HG03571 (cell line): ENCODE results near the gene APOL4.
"Not testable (repeated sequence)": the region's sequence is repeated elsewhere in the genome, so short reads cannot be mapped to it uniquely, and the experiment has no call there.

ENCODE experiments used
- ATAC-seq: cut with Tn5 transposase; IDR thresholded peaks from one replicate; pipeline ENCODE4 v1.9.1; 2021; ENCODE audit not compliant: unreplicated experiment

APOL4 gene

GRCh38 chr22:36187862-36188261 is 13.7 kb downstream of the APOL4 start:
- ATAC-seq = not testable (repeated sequence)

DNA sequence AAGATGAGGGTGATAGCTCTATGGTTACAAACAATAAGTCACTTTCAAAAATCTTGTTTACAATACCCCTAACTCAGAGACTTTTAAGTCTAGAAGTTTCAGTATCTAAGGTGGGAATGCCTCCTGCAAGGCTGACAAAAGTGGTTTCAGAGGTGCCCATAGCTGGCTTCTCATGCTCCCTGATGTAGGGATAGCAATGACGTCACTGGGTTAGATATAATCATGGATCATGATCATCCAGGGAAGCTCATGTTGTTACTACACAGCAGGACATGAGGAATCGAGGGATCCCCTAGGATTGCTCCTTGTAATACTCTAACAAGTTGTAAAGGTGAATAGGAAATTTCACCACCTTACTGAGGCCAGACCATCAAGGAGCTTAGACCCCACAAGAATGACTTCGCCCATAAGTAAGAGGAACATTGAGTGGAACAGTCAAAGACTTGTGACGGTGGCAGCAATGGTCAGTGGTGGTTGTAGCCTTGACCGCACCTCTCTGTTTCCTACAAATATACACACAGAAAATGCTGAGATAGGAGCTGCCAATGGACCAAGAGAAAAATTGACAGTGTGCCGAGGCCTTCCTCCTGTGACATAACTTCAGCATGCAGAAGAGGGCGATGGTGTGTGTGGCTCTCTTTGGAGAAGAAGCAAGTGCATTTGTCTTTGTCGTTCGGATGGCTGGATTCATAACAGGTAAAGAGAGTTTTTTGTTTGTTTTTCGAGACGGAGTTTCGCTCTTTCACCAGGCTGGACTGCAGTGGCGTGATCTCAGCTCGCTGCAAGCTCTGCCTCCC is 15.6 kb downstream of the APOL4 start:
- no peak for ATAC-seq

DNA sequence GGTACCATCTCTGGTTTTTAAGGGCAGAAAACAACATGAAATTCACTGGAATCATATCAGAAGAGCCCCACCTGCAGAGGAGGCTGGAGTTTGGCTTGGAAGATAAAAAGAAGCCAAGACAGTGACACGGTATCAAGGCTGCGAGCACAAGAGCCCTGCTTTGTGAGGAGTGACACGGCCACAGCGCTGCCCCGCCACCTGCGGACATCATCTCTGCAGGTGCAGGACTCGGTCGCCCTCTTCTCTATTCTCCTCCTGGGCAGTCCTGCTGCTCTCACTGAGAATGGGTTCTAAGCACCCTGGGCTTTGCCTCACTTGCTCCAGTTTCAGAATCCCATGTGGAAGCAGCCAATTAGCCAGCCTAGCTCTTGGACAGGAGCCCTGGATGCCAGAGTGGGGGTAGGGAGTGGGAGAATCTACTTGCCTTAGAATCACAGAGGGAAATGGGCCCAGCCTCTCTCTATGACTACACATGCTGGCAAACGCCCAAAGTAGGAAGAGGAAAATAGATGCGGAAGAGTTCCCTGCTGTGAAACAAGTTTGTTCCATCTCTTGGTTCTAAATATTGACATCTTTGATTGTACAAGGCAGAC is 17.1 kb downstream of the APOL4 start:
- no peak for ATAC-seq

DNA sequence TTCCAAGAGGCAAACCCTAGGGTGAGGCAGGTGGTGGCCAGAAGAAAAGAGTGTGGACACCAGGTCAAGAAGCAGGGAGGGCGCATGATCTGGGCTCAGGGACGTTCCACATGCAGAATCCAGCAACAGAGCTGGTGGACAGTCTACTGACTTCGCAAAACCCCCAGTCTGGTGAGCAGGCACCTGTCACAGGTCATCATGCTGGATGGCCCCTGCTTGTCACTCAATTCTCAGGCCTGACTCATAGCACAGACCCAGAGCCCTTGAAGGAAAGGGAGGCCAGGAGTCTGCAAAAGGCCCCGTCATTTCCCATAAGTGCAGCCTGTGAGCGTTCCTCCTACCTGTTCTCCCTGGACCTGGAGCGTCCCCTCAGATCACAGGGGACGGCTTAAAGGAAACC is 18.2 kb downstream of the APOL4 start:
- no peak for ATAC-seq

DNA sequence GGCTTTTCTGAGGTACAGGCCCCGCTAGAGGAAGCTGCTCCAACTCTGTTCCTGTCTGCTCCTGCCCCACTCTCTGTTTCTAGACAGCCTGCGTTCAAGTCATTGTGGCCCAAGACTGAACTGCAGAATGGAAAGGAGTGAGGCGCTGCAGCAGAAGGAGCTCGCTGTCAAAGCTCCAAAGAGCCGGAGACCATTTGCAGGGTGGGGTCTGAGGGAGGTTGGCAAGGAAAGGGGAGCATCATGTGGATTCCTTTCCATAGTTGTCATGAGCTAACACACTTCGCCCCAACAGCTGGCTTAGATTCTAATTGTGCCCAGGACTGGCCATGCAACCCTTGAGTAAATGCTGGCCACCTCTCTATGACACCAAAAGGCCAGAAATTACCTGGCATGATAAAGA is 18.8 kb downstream of the APOL4 start:
- ATAC-seq = no peak

- no peak for ATAC-seq
Observed at GRCh38 chr22:36182056-36182455, 19.6 kb downstream of the APOL4 start.

DNA sequence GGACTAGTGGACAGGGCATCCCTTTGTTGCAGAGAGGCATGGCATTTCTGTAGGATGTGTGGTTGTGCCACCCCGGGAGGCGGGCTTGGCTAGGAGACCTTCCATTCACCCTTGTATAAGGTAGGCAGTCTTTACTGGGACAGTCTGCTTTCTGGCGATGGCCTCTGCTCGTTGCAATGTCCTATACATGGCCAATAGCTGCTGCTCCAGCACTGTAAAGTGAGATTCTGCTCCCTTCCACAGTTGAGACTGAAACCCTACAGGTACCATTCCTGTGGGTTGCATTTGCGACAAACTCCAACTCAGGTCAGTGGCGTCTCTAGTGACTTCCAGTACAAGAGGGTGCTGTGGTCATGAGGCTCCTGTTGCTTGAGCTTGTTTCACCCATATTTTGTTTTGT is 20.7 kb downstream of the APOL4 start:
- no peak for ATAC-seq

- no peak for ATAC-seq
Observed at GRCh38 chr22:36180038-36180880, 21.4 kb downstream of the APOL4 start.

DNA sequence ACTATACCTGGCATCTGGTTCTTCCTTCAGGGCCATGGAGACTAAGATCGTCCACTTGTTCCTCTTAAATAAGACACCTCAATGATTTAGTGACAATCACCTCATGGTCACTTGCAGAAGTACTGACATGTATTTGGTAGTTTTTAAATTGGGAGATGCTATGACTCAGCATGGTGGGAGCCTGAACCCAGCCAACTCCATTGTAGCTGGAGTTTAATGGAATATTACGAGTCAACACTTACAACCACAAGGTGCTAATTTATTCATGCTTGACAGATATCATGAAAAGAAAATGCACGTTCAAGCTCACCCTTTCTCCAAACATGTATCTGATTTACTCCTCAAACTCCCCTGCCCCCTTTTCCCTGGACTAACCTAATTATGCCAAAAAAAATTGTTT is 24.4 kb downstream of the APOL4 start:
- no peak for ATAC-seq

- no peak for ATAC-seq
Observed at GRCh38 chr22:36175892-36176291, 25.7 kb downstream of the APOL4 start.

DNA sequence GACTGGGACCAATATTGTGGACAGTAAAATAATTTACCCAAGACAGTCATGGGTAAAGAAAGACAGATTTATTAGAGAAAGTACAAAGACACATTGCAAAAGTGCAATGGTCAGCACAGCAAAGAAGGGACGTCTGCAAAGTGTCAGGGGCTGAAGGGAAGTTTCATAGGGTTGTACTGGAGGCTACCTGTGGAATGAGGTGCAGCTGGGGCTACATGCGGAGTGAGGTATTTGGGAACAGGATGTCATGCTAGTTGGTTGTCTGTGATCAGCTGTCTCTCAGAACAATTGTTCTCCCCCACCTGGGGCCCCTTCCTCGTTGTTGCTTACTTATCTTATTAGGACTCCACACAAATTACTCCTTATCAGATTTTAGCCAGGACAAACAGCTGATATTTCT is 29.7 kb downstream of the APOL4 start:
- ATAC-seq = no peak

GRCh38 chr22:36166518-36167220 is 34.9 kb downstream of the APOL4 start:
- no peak for ATAC-seq

DNA sequence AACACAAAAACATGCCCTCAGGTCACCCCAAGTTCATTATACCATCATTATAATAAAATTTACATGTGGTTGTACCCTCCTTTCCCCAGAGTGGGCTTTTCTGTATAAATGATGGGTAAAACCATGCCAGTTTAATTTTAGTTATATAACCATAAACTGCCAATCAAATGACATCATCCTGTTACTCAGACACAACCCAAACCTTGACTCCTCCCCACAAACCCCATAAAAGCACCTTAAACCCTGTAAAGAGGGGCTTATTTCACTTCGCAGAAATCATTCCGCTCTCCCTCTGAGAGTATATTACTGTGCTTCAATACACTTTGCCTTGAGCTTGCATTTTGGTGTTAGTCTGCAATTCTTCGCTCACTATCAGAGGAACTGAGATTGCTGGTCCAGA is 35.5 kb downstream of the APOL4 start:
- ATAC-seq = no peak

DNA sequence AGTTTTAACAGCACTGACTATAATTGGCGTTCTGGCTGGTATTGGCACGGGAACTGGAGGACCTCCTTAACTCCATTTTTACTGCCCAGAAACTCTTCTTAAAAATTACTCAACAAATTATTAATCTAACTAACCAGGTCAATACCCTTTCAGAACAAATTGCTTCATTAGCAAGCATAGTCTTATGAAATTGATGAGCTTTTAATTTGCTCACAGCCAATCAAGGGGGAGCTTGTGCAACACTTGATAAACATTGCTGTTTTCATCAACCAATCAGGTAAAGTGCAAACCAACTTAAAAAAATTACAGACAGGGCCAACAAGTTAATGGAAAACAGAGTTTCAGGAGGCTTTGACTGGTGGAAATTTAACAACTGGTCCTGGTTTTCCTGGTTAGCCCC is 36.5 kb downstream of the APOL4 start:
- no peak for ATAC-seq

DNA sequence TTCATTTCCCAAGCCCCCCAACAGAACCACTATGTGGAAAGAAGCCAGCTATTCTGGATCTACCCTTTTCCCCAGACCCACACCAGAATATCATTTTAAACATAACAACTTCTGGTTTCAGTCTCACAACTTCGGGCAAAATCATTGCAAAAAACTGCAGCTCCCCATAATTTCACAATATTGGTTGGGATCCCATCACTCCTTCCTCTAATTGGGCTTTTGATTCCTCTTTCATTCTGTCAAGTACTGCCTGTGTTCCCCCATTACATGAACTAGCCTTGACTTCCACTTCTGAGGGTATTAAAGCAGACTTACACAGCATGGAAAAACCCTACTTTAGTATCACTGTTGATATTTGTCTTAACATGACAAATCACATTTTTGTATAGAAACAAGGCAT is 37.0 kb downstream of the APOL4 start:
- no peak for ATAC-seq

GRCh38 chr22:36163497-36163896 is 38.1 kb downstream of the APOL4 start:
- no peak for ATAC-seq

GRCh38 chr22:36162127-36163034 is 39.2 kb downstream of the APOL4 start:
- ATAC-seq = no peak

- ATAC-seq = not testable (repeated sequence)
Observed at GRCh38 chr22:36161793-36162126, 39.8 kb downstream of the APOL4 start.

GRCh38 chr22:36160499-36160942 is 41.1 kb downstream of the APOL4 start, which contains the start of gene APOL3:
Gene APOL3 (minus strand): TSS chr22:36160755. CDS start chr22:36149055, 11,700 bp downstream.
- ATAC-seq = no peak
